DMS153 treated with DMSO at 0.1 percent for 48 hours (cell line): ENCODE data around the gene ALX1.
A peak's percentile ranks its signal among the peaks of the same experiment; 100 is the strongest.

Experiments used
- DNase-seq: peaks from one replicate; lab custom pipeline; 2025; ENCODE audit not compliant: unreplicated experiment; lab: John Stamatoyannopoulos, UW

The ALX1 gene

DNA sequence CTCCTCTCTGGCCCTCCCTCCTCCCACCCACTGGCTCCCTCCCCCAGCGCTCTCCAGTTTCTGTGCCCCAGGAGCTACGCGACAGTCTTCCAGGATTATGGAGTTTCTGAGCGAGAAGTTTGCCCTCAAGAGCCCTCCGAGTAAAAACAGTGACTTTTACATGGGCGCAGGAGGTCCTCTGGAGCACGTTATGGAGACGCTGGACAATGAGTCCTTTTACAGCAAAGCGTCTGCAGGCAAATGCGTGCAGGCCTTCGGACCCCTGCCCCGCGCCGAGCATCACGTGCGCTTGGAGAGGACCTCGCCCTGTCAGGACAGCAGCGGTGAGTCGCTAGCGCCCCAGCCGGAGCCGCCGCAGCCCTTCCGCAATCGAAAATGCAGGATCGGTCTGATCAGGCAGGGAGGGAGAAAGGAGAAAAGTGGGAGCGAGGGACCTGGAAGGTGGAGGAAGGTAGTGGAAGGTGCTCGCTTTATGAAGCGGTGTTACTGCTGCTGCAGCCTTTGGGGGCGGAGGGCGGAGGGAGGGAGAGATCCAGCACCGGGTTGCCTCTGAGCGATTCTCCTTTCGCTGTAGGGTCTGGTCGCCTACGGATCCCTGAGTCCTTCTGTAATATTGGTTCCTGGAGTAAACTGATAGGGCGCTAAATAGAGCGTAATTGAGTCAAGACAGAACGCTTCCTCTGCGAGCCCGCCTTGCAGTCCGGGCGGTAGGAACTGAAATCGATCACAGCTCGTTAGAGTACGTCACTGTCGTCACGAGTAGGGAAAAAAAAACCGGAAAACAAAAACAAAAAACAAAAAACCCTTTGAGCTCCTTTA, at the start of gene ALX1:
Gene ALX1 (plus strand): TSS at position 56 of the 819 bp plus-strand sequence. CDS start 42 bp downstream, at position 98.
- DNase-seq: peak; percentile 73

DNA sequence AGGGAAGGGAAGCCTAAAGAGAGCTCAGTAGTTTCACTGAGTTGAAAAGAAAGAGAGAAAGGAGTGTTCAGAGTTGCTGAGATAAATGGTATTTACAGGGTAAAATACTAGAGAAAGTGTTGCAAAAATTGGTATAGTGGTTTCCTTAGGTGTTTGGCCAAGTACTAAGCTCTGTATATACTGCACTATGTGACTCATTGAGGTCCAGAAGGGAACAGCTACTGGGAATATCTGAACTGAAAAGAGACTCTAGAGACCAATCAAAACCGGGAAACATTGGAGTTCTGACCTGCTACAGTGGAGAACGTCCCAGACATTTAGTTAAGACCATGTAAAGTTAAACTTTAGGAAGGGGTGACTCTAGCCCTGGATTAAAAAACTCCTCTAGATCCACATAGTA, 42.7 kb upstream of the ALX1 start:
- no peak for DNase-seq

DNA sequence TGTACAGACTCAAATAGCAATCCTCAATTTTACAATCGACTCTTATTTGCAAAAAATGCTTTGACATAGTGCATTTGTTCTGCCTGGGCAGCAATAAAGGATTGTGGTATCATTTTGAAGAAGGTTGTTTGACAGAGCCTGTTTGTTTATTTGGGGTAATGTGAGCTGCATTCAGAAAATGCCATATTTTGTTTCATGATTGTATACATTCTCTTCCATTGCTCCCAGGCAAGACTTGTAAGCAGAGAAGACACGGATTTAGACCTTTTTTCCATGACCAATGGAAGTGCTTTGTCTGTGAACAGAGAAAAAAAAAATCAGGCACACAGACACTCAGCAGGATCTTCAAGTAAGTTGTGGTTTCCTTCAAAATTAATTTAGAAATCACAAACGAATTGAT, 35.5 kb upstream of the ALX1 start:
- no peak for DNase-seq

DNA sequence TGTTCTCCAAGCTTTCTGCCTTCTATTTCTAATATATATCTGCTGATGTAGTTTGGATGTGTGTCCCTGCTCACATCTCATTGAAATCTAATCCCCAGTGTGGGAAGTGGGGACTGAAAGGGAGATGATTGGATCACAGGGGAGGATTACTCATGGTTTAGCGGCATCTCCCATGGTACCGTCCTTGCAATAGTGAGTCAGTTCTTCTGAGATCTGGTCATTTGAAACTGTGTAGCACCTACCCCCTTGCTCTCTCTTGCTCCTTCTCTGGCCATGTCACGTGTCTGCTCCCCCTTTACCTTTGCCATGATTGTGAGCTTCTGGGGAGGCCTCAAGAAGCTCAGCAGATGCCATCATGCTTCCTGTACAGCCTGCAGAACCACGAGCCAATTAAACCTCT, 26.2 kb upstream of the ALX1 start:
- DNase-seq: no peak

DNA sequence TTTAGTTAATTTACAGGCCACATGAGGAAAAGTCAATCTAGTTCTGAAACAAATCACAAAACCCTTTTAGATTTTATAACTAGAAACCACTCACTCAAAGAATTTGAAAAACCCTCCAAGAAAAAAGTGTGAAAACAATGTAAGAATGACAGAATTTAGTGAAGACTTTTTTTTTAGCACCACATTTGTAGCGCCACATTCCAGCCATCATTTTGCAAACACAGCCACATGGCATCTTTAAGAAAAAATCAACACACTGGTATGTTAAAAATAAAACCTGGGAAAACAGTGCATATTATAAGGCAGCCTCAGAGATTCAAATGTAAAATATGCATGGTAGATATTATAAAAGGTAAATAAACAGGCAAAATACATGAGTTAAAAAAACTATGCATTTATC, 22.3 kb upstream of the ALX1 start:
- DNase-seq: no peak

DNA sequence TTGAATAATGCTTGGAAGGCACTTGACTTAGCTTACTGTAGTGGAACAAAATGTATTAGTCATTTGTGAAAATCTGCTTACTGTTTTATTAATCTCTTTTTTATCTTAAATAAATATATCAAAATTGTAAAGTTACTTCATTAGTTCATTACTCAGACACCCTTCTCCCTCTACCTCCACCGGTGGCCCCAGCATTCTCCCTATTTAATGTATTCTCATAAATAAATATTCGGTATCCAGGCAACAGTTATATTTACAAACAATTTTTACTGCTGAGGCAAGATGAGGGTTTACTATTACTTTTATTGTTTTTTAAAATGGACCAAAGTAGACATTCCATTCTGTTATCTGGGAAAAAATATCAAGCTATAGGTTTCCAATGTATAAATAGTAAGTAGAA, 19.6 kb upstream of the ALX1 start:
- no peak for DNase-seq

DNA sequence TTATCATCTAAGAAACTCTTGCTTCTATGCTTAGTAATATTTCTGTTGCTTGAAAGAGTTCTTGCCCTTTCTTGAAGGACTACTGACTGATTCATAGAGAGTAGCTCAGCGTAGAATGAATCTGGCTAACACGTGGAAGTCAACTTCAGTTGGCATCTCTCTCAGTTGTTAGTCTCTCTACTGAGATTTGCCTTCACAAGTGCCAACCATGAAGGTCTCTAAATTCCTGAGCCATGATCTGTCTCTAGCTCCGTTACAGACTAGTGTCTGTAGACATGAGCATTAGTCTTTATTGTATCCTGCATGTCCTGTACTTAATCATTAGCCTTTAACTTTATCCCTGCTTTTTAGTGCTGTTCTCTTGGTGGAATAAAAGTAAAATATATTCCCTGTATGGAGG, 19.1 kb upstream of the ALX1 start:
- DNase-seq: no peak

DNA sequence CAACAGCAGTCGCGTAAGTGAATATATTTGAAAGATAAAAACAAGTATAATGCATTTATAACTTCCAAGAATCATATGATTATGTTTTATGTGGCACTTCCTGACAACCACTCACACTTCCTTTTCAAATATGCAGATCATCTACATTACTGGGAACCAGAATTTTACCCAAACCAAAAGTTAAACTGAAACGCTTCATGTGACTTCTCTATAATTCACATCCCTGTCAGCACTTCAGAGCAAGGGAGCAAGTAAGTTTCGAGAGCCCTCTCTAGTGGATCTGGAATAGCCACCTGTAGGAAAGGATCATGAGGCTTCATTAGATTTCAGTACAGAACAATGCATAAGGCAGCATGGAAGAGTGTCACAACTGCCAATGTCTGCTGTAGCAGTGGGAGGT, 13.7 kb upstream of the ALX1 start:
- no peak for DNase-seq

DNA sequence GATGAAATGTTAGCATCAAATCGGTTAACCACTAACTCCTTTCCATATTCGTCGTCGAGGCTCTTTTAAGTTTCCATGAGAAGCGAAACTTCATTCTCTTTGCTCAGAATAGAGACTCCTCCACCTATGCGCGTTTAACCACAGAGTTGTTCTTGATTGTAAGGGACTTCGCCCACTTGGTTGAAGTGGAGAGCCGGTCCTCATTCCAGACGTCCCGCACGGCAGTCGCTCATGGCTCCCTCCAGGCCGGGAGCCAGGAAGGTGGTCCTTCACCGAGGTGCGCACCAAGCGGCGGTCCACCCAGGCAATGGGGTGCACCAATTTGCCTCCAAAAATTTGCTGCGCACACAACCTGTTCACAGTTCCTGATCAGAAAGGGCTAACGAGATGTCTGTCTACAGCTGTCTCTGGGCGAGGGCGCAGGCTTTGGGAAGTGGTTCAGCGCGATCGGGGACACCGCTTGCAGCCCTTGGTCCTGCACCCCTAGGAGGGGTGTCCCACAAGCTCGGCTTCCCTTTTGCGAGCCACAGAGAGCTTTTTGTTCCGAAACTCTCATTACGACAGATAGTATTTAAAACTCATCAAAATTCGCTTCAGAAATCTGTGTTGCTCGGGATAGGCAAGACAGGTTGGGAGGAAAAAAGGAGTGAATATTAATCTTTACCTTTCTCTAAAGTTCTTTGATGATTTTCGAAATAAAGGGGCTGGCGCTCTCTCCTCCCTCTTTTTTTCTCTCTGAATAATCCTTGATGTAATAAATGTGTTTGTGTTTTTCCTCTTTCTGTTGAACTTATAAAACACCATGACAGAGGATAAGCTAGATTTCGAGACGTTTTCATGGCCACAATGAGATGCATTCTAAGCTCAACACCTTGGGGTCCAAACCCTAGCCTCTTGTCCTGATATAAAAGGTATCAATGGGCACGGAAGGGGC, 6.4 kb upstream of the ALX1 start:
- no peak for DNase-seq

DNA sequence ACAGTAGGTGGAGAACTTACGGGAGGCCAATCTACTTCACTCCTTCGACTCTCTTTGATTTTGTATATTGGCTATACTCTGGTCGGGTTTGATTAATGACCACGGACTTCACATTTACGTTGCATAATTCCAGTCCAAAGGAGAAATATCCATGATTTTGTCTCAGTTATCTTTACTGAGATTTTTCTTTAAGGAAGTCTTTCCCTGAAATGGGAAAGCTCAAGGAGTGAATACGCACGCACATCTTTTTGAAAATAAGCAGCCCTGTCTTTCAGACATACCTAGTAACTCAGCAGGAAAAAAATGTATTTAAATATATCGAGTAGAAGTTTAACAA, 5.7 kb upstream of the ALX1 start:
- no peak for DNase-seq

DNA sequence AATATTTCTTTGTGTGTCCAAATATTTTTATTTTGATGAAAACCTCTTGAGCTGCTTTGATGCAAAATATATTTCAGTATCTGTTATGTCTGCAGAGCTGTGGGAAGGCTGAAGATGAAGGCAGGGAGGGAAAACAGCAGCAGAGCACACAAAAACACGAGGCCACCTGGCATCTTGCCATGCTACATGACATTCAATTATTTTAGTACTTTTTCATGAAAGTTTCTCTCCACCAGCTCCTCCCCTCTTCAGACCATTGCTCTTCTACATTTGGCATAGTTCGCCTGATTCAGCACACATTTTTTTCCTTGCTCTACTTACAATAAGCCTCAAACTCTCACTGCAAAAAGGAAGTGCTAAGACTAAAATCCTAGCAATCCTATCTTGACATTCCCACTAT, 4.6 kb upstream of the ALX1 start:
- DNase-seq: no peak

DNA sequence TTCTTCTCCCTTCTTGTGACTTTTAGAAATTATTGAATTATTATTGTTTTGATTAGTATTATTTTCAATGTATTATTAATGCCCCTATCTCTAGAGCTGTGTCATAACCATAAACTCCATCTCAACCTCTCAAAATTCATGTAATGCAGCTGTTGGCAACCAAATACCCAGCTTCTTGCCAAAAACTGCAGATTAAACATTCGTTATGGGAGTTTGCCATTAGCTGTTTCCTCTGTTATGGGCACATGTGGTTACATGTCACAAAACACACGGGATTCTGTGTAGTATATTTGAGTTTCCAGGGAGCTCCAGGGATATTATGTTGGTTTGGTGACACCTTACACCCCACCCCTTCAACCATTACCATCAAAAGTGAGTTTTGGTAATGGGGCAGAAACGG, 2.8 kb upstream of the ALX1 start:
- no peak for DNase-seq

DNA sequence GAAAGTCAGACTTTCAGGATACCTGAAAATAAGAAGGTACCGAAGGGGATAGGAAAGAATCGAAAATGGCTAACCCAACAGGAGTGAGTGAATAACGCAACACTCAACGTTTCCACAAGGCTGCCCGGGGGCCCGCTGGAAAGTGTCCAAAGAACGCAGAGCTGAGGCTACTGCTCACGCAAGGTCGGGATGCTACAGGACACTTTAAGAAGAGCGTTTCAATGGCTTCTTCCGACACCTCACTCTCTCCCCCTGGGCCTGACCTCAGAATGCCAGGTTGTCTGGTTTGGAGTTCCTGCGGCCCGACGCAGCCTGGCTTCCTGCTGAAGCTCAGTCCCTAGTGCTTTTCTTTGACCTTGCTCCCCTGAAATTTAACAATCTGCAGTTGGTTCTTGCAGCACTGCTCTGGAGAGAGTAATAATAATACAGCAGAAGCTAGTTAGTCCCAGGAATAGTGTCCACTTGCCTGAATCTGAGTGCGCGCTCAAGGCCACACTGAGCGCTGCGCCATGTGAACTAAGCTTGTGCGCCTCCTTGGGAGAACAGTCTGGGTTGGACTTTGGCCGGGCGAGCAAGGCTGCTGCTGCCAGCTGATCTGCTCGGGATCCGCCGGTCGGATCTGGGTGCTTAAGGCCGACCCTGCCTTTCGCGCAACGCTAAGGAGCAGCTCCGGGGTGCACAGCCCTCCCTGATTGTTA, 2.0 kb upstream of the ALX1 start:
- DNase-seq: no peak

DNA sequence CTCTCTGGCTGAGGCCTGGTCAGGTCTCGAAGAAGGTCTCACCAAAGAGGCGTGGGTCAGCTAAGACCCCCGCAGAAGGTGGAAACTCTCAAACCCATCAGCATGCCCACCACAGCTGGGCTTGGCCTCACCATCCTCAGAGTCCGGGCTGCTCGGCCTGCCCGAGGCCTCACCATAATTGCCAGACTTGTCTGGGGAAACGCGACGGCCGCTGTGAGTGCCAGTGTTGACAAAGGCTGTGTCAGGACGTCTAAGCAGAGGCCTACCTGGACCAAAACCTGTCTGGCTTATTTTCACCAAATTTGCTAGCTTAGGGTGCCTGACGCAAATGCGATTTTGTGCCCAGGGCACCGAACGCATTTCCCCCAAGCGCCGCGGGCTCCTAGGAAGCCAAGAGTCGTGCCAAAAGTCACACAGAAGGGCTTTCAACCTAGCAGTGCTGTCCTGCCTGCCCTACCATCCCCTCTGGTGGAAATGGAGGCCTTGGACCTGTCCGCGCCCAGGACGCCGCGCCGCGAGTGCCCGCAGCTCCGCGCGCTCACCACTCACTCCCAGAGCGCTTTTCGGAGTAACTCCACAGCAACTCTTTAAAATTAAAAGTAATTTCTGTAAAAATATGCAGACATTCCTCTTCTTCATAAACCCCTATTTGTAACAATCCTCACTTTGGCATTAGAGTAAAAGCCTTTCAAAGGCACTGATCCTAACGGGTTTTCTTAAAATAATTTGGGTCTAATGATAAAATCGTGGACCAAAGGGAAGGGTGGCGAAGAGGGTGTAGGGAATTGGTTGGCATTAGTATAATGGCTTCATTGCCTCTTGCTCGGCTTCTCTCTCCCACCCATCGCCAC, 1.2 kb upstream of the ALX1 start:
- DNase-seq: no peak

DNA sequence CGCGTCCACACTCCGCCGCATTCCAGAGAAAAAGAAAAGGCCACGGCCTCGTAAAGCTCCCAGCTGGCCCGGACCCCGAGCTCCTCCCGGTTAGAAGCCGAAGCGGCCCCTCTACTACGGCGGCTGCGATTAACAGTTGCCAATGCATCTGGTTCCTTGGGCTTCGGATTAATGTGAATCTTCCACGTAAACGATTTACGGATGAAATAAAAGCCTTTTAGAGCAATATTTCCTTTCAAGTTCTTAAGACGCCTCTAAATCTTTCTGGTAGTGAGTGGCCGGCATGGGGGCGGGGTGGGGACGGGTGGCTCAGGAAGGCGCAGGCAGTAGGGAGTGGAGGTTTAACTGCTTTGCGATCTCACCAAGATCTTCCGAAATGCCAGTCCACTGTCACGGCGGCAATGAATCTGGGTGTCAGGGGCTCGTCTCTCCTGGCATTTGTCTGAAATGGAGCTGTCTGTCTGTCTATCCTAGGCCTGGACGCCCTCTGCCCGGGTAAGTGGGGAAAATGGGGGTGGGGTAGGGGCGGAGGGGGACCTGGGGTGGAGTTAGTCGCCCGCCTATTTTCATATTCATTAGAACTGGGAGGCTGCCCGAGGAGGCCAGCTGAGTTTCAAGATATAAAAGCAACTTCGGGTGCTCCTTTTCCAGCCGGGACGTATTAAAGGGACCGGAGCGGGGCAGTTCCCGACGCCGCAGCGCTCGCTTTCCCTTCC, 413 bp upstream of the ALX1 start:
- DNase-seq: no peak

DNA sequence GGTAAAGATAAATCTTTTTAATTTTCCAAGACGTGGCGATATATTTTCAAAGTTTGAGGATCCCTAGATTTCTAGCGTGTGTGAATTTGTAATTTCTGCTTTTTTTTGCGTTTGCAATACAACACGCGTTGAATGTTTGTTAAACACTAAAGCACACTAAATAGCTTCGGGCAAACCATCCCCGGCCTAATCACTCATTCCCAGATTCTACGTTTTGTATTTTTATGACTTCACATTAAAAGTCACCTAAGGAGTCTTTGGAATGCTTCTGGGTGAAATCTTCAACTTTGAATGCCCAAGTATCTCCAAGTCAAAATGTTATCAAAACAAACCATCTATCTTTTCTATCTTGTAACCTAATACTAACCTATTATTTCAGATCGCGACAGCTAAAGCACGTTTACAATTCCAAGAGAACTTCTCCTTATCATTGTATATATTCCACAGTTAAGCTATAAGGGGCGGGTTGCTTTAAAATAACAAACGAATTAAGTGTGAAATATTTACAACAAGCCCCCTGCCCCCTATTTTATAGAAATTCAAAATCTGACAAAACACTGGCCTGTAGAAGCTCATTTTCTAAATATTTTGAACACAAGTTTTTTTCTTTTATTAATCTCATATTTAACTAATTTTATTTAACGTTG, 1.1 kb downstream of the ALX1 start:
- DNase-seq: peak; percentile 34

DNA sequence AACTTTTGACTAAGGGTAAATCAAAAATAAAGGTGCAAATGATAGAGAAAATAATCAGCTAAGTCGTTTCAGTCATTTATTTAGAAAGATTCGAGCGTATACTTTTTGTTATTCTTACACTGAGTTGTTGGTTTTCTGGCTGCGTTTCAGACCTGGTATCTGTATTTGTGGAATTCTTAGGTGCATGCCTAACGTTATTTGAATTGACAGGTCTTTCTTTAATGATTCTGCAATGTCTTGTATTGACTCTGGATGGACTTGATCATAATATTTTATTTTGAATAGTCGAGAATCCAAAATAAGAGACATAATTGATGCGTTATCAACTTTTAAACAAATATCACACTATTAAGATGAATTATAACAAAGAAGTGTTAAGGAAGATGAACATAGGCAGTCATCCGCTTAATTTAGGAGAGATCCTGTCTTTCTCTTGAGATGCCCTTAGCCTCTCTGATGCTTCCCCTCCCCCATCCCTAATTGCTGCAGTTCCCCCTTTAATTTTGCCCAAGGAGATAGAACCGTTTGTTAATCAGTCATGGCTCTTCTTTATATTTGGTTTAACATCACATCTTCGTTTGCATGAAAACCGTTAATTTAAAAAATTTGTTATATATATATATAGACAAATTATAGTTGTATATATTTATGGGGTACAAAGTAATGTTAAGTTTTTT, 1.8 kb downstream of the ALX1 start:
- no peak for DNase-seq

DNA sequence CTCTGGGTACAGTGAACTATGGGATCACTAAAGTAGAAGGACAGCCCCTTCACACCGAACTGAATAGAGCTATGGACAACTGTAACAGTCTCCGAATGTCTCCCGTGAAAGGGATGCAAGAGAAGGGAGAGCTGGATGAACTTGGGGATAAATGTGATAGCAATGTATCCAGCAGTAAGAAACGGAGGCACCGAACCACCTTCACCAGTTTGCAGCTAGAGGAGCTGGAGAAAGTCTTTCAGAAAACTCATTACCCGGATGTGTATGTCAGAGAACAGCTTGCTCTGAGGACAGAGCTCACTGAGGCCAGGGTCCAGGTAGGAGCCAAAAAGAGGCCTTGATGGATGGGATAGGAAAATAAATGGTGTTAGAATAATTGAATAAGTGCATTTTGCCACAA, 3.5 kb downstream of the ALX1 start:
- no peak for DNase-seq

DNA sequence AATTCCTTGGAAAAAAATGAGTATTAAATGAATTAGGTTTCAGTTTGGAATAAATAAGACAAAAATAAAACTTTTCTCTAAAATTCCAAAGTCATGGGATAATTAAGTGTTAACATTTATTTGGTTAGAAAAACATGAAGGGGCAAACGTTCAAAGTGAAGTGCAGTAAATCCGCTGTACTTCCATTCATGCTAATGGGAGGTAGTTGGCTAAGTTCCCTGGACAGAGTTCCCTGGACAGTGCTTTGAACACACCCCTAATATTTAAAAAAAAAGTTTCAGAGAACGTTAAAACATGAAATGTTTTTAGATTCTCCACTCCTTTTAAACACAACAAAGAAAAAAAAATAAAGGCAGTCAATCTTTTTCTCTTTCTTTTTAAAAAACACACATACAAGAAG, 16.3 kb downstream of the ALX1 start:
- DNase-seq: no peak
